Naive B cell (primary cell): Measurements from ENCODE around the gene VPS35. TPM values are rescaled to one million over a fixed set of nuclear protein-coding genes. Genes with fewer than 3 reads are reported as not detected.
"Not testable (repeated sequence)": the region's sequence is repeated elsewhere in the genome, so short reads cannot be mapped to it uniquely, and the experiment has no call there.

Experiments used
- ATAC-seq, 2 donors: fragments of 150-1000 bp; cut with Tn5 transposase; 2 replicates each; pipeline ENCODE4 v1.10.0; 2021; ENCODE audit warnings: low read depth in 2 of 2, mild to moderate bottlenecking in 2 of 2, moderate library complexity in 2 of 2
- DNase-seq: peaks from one replicate; pipeline ENCODE4 v3.0.0; 2022
- H3K27ac Mint-ChIP-seq, 6 donors: one replicate each; pipeline ENCODE4 v1.8.0; 2020 to 2022; ENCODE audit warnings: mild to moderate bottlenecking in 6 of 6, mixed read lengths in 6 of 6, moderate library complexity in 5 of 6, inconsistent platforms in 2 of 6
- H3K27me3 Mint-ChIP-seq, 3 donors: one replicate each; pipeline ENCODE4 v1.8.0; 2021 to 2022; ENCODE audit warnings: mixed read lengths in 3 of 3, mild to moderate bottlenecking in 1 of 3
- H3K36me3 Mint-ChIP-seq, 2 donors: one replicate each; pipeline ENCODE4 v1.8.0; 2020 to 2022; ENCODE audit warnings: mixed read lengths in 2 of 2, inconsistent platforms in 1 of 2, mild to moderate bottlenecking in 1 of 2
- H3K4me1 Mint-ChIP-seq, 3 donors: one replicate each; pipeline ENCODE4 v1.8.0; 2020 to 2022; ENCODE audit warnings: mixed read lengths in 3 of 3, inconsistent platforms in 1 of 3, mild to moderate bottlenecking in 1 of 3, moderate library complexity in 1 of 3
- H3K4me3 Mint-ChIP-seq, 8 donors: one replicate each; pipeline ENCODE4 v1.8.0; 2020 to 2022; ENCODE audit warnings: mild to moderate bottlenecking in 8 of 8, mixed read lengths in 8 of 8, moderate library complexity in 8 of 8, inconsistent platforms in 2 of 8
- H3K9me3 Mint-ChIP-seq, 7 donors: one replicate each; pipeline ENCODE4 v1.8.0; 2020 to 2022; ENCODE audit warnings: mixed read lengths in 7 of 7, mild to moderate bottlenecking in 5 of 7, inconsistent platforms in 2 of 7, moderate library complexity in 1 of 7
- polyA plus RNA-seq, 6 donors: library from polyadenylated mRNA; unstranded; fragments of 300-500 nt; fragmentation: Illumina TruSeq; gene quantifications; one replicate each; pipeline ENCODE4 v1.2.3, GENCODE V29; 2021; ENCODE audit warnings: low read depth in 6 of 6

VPS35 gene
- polyA plus RNA-seq, 6 donors from 2014 or later, result 74.1 to 105 (median 95.4) TPM

GRCh38 chr16:46701615-46702014 is 12.6 kb upstream of the VPS35 start:
- Mint-ChIP-seq H3K27ac (no peak overlapping the region), H3K9me3 (no peaks in the 10 kb centered on the region), H3K36me3 (peaks cover 0 to 5% of the 10 kb centered on the region in 2 donors), H3K27me3 (no peaks in the 10 kb centered on the region), H3K4me1 (no peaks in the 10 kb centered on the region), H3K4me3 (no peak overlapping the region)
- ATAC-seq (no peak), DNase-seq (no peak)

GRCh38 chr16:46700048-46700447 is 11.1 kb upstream of the VPS35 start:
- peaks cover 0 to 10% of the 10 kb centered on the region in 2 donors for H3K36me3 Mint-ChIP-seq
- no peaks in the 10 kb centered on the region for H3K27me3 Mint-ChIP-seq
- no peaks in the 10 kb centered on the region for H3K4me1 Mint-ChIP-seq

GRCh38 chr16:46696957-46697356 is 8.0 kb upstream of the VPS35 start:
- peaks cover 4 to 6% (median 5%) of the 10 kb centered on the region in 3 donors for H3K4me1 Mint-ChIP-seq
- H3K9me3 Mint-ChIP-seq, result no peaks in the 10 kb centered on the region
- H3K27ac Mint-ChIP-seq, result peak overlapping the region in 1 of 6 donors; percentile 20
- DNase-seq (no peak), ATAC-seq (no peak)
- H3K27me3 Mint-ChIP-seq, result no peaks in the 10 kb centered on the region
- H3K36me3 Mint-ChIP-seq, result peaks cover 0 to 10% of the 10 kb centered on the region in 2 donors
- H3K4me3 Mint-ChIP-seq, result no peak overlapping the region

More at GRCh38 chr16:46700048-46700447, 11.1 kb upstream of the VPS35 start:
- DNase-seq (no peak), ATAC-seq (no peak)
- H3K9me3 Mint-ChIP-seq, result no peaks in the 10 kb centered on the region
- no peak overlapping the region for H3K4me3 Mint-ChIP-seq
- no peak overlapping the region for H3K27ac Mint-ChIP-seq

- no peaks in the 10 kb centered on the region for H3K9me3 Mint-ChIP-seq
- no peaks in the 10 kb centered on the region for H3K27me3 Mint-ChIP-seq
- DNase-seq (no peak), ATAC-seq (no peak)
- H3K36me3 Mint-ChIP-seq, result peaks cover 0 to 10% of the 10 kb centered on the region in 2 donors
- H3K4me3 Mint-ChIP-seq, result no peak overlapping the region
- peaks cover 5 to 15% (median 15%) of the 10 kb centered on the region in 3 donors for H3K4me1 Mint-ChIP-seq
- no peak overlapping the region for H3K27ac Mint-ChIP-seq
These were observed 7.0 kb upstream of the VPS35 start for GRCh38 chr16:46695937-46696336.

GRCh38 chr16:46693598-46693997 is 4.6 kb upstream of the VPS35 start:
- ATAC-seq (no peak), DNase-seq (no peak)
- peaks cover 5 to 18% (median 15%) of the 10 kb centered on the region in 3 donors for H3K4me1 Mint-ChIP-seq
- no peak overlapping the region for H3K4me3 Mint-ChIP-seq
- H3K27ac Mint-ChIP-seq, result peak overlapping the region in 1 of 6 donors; percentile 76
- peaks cover 0 to 10% of the 10 kb centered on the region in 2 donors for H3K36me3 Mint-ChIP-seq
- H3K27me3 Mint-ChIP-seq, result no peaks in the 10 kb centered on the region
- H3K9me3 Mint-ChIP-seq, result no peaks in the 10 kb centered on the region

- Mint-ChIP-seq H3K27me3 (no peaks in the 10 kb centered on the region), H3K9me3 (no peaks in the 10 kb centered on the region), H3K36me3 (peaks cover 0 to 4% of the 10 kb centered on the region in 2 donors), H3K27ac (peak overlapping the region in 4 of 6 donors; percentile 12 to 97 (median 86)), H3K4me3 (peak overlapping the region in 6 of 8 donors; percentile 47 to 88 (median 68)), H3K4me1 (peaks cover 21 to 35% (median 31%) of the 10 kb centered on the region in 3 donors)
- DNase-seq, result no peak
- ATAC-seq, result no peak
These were observed 2.7 kb upstream of the VPS35 start for GRCh38 chr16:46691726-46692125.

GRCh38 chr16:46690281-46691178 is 1.6 kb upstream of the VPS35 start:
- H3K4me3 Mint-ChIP-seq, result peak overlapping the region in 3 of 8 donors; percentile 67 to 88 (median 82)

GRCh38 chr16:46689365-46690280 is 645 bp upstream of the VPS35 start, which contains the start of gene ORC6:
TSS of gene ORC6 (plus strand) at chr16:46689659. CDS start at chr16:46689706, 47 bp downstream.
- DNase-seq, result peak; percentile 98
- ATAC-seq, result peak; percentile 71
- no peaks in the 10 kb centered on the region for H3K36me3 Mint-ChIP-seq
- H3K27me3 Mint-ChIP-seq, result no peaks in the 10 kb centered on the region
- H3K9me3 Mint-ChIP-seq, result no peaks in the 10 kb centered on the region
- H3K27ac Mint-ChIP-seq, result peak within 1 kb of the TSS in 1 of 6 donors; percentile 98
- peaks cover 36 to 48% (median 44%) of the 10 kb centered on the region in 3 donors for H3K4me1 Mint-ChIP-seq
- no peak within 1 kb of the TSS for H3K4me3 Mint-ChIP-seq

More at GRCh38 chr16:46690281-46691178, 1.6 kb upstream of the VPS35 start:
- ATAC-seq (no peak), DNase-seq (no peak)
- Mint-ChIP-seq H3K27ac (no peak overlapping the region), H3K4me1 (peaks cover 29 to 41% (median 39%) of the 10 kb centered on the region in 3 donors), H3K9me3 (no peaks in the 10 kb centered on the region), H3K27me3 (no peaks in the 10 kb centered on the region), H3K36me3 (no peaks in the 10 kb centered on the region)

GRCh38 chr16:46688101-46688653 is 801 bp downstream of the VPS35 start:
- DNase-seq (peak; percentile 75), ATAC-seq (peak; percentile 22 to 26)
- Mint-ChIP-seq H3K27me3 (no peaks in the 10 kb centered on the region), H3K4me3 (no peak overlapping the region), H3K36me3 (no peaks in the 10 kb centered on the region), H3K9me3 (no peaks in the 10 kb centered on the region), H3K4me1 (peaks cover 43 to 63% (median 48%) of the 10 kb centered on the region in 3 donors), H3K27ac (peak overlapping the region in 1 of 6 donors; percentile 98)

GRCh38 chr16:46687486-46687885 is 1.5 kb downstream of the VPS35 start:
- DNase-seq (no peak), ATAC-seq (no peak)
- Mint-ChIP-seq H3K27me3 (no peaks in the 10 kb centered on the region), H3K9me3 (no peaks in the 10 kb centered on the region), H3K4me1 (peaks cover 42 to 62% (median 48%) of the 10 kb centered on the region in 3 donors), H3K36me3 (no peaks in the 10 kb centered on the region), H3K4me3 (no peak overlapping the region), H3K27ac (peak overlapping the region in 1 of 6 donors; percentile 98)

GRCh38 chr16:46686815-46687473 is 2.0 kb downstream of the VPS35 start:
- H3K27me3 Mint-ChIP-seq, result no peaks in the 10 kb centered on the region
- no peaks in the 10 kb centered on the region for H3K9me3 Mint-ChIP-seq
- peaks cover 42 to 57% (median 44%) of the 10 kb centered on the region in 3 donors for H3K4me1 Mint-ChIP-seq
- H3K4me3 Mint-ChIP-seq, result peak overlapping the region in 1 of 8 donors; percentile 17
- DNase-seq (no peak), ATAC-seq (no peak)
- H3K36me3 Mint-ChIP-seq, result no peaks in the 10 kb centered on the region
- H3K27ac Mint-ChIP-seq, result peak overlapping the region in 2 of 6 donors; percentile 22 to 73

- peaks cover 15 to 34% (median 27%) of the 10 kb centered on the region in 3 donors for H3K4me1 Mint-ChIP-seq
- peaks cover 10 to 13% of the 10 kb centered on the region in 2 donors for H3K36me3 Mint-ChIP-seq
- not testable (repeated sequence) for ATAC-seq, H3K27me3 Mint-ChIP-seq, H3K9me3 Mint-ChIP-seq, H3K4me3 Mint-ChIP-seq, DNase-seq
- peak overlapping the region in 1 of 6 donors; percentile 4 for H3K27ac Mint-ChIP-seq
These were observed 7.1 kb downstream of the VPS35 start for GRCh38 chr16:46681867-46682266.
